HG02759 (cell line): ENCODE measurements around the gene LCE5A.
"Not testable (repeated sequence)": the region's sequence is repeated elsewhere in the genome, so short reads cannot be mapped to it uniquely, and the experiment has no call there.

Source experiments
- ATAC-seq: cut with Tn5 transposase; IDR thresholded peaks from one replicate; pipeline ENCODE4 v1.9.1; 2021; ENCODE audit warnings: mild to moderate bottlenecking, moderate library complexity; ENCODE audit not compliant: unreplicated experiment

LCE5A gene

DNA sequence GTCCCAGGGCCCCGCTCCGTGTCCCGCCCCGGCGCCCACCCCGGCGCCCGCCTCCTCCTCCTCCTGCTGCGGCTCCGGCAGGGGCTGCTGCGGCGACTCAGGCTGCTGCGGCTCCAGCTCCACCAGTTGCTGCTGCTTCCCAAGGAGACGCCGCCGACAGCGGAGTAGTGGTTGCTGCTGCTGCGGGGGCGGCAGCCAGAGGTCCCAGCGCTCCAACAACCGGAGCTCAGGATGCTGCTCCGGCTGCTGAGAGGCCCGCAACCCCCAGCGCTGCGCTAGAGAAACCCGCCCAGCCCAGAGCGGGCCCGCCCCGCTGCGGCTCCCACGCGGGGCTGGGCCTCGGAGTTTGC lies 4.8 kb downstream of the LCE5A start:
- no peak for ATAC-seq

DNA sequence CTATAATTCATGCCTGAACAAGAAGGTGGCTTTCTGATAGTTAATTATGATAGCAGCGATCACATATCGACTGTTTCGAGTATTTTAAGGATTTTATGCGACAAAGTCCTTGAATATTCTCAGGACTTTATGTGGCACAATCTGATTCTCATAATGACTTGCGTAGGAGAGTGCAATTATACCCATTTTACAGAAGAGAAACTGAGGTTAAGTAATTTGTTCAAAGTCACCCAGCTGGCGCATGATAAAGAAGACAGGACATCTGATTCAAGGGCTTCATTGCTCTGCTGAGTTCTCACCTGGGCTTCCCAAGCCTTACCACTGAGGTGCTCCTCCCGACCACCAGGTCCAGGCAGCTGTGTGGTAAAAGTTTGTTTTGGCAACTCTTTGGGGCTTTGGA lies 5.5 kb downstream of the LCE5A start:
- no peak for ATAC-seq

DNA sequence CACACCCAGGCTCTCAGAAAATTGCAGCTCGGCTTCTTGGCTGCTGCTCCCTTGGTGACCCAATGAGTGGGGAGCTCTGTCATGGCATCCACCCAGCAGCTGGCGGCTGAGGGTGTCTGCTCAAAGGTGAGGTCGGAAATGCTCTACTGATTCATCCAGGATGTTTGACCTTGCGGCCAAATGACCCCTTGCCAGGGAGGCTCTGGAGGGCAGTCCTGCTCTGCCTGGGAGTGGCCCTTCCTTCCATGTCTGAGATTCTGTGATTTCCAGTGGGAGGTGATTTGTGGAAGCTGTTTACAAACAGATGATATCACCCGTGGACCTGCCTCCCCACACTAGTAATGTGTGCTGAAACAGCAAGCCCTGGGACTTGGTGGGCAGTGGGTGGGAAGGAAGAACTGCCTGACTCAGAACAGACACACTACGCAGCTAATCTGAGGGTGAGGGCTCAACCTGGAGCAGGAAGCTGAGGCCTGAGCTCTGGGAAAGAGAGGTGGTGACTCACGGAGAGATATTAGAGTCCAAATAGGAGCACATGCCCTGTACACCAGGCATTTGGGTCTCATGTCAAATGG lies 6.7 kb downstream of the LCE5A start:
- no peak for ATAC-seq

DNA sequence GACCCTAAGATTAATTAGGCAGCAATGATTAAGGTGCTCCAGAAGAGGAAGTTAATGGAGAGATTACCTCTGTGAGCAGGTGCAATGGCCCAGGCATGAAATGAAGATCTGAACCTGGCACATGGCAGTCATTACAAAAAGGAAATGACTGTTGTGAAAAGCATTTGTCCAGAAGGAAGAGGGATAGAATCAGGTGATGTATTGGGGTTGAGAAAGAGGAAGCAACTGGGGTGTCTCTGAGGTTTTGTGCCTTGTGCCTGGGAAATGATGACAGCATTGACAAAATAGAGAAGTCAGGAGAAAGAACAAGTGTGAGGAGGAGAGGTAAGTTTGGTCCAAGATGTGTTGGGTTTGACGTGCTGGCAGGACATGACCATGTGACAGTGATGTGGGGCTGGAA lies 9.2 kb downstream of the LCE5A start:
- no peak for ATAC-seq

DNA sequence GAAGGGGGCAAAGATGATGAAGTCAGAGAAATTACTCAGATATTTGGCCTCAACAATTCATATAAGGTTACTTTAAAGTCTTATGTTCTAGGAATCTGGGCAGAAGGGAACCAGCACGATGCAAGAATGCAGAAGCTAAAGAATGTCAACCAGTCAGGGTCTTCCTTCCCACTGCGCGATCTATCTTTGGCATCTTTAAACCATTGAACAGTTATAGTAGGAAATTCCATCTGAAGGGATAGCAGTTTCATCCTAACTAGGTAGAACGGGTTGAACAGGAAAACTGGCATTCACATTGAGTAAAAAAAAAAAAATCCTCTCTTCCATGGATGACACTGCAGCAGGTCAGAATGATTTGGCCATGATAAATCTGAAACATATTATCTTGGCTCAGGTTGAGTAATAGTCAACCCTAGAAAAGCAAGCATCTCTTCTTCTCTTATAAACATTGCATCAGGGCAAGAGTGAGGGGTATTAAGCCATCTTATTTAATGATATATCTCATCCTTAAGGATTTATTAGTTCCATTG lies 10.0 kb downstream of the LCE5A start:
- ATAC-seq = no peak

DNA sequence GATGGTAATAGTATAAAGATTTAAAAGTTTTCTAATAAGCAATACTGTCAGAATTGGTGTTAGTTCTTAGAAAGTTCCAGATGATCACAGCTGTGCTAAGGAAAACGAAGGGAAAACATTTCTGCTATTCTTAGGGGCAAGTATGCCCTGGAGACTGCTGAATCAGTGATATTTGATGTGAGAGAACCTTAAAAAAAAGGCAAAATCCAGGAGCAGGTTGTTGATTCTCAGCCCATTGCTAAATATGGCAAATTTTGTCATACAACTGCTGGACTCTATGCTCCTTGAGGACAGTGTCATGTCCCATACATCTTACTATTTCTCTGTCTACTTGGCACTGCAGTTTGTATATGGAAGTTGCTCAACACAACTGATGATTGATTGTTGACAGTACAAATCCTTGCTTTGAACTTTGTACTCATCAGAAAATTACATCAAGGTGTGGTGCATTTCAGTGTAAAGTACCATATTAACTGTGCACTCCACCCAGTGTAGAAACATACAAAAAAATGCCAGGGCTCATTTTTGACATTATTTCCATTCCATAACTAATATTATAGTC lies 14.6 kb downstream of the LCE5A start:
- no peak for ATAC-seq

DNA sequence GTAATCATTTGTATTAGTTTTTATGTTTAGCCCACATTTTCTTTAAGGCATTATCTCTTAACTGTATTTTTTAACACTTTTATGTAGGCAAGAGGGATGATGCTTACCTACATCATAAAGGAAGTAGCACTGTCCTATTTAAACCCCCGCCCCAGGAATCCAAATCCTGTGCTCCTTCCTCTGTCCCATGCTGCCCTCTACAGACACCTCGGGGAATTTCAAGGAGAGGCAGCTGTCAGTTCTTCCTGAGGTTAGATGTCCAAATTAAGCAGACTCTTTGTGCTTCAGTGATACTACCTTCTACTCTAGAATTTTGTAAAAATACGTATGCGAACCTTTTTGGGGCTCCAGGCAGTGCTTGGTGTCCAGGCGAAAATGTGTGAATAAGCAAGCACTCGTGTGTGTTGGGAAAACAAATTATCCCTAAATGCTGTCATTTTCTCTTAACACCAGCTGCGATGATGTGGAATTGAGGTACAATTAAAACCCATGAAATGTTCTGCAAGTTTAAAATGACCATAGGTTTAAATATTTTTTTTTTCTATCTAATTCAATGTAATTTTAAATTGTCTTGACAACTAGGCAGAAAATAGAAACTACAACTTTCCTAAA lies 22.8 kb downstream of the LCE5A start:
- no peak for ATAC-seq

DNA sequence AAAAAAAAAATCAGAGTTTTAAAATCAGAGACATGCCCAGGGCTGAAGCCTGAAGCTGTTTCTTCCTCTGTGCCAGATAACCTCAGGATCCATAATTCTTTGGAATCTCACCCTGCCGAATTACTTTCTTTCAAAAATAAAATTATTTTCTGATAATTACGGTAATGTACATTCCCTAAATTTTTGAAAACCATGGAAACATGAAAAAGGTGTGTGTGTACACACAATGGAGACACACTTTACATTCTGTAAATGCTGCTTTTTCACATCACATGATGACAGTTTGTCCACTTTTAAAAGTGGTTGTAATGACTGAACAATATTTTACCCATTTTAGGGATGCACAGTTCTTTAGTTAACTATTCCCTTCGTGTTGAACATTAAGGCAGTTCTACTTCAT lies 25.2 kb downstream of the LCE5A start:
- ATAC-seq = no peak

DNA sequence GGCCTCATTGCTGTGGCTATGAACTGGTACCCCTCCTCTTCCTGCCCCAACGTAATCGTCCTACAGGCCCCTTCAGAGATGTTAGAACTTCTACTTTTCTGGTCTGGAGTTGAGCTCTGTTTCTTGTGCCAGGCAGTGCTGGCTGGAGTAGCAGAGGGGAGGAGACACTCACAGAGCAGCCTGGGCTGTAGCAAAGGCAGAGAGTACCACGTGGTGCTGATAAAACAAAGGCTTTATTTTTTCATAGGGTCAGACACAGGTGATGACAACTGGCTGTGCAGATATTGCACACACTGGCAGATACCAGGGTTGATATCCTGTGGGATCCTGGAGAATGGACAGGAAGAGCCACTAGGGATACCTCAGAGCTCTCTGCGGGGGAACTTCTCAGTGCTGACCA lies 26.9 kb downstream of the LCE5A start:
- no peak for ATAC-seq

DNA sequence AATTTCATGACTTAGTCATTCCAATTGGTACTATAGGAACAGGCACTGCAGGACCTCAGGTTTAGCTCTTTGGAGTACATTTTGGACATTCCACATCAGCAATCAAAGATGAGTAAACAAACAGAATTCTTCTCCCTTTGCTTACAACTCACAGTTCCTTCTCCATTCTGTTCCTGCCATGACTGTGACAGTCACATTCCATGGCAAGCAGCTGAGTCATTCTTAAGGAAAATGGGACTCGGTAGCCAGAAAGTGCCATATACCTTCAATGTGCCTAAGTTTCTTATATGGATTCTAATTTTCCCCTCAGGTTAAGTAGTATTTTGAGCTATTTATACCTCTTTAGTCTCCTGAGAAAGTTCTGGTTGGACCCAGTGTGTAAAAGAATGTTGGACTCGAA lies 29.3 kb downstream of the LCE5A start:
- ATAC-seq = no peak

DNA sequence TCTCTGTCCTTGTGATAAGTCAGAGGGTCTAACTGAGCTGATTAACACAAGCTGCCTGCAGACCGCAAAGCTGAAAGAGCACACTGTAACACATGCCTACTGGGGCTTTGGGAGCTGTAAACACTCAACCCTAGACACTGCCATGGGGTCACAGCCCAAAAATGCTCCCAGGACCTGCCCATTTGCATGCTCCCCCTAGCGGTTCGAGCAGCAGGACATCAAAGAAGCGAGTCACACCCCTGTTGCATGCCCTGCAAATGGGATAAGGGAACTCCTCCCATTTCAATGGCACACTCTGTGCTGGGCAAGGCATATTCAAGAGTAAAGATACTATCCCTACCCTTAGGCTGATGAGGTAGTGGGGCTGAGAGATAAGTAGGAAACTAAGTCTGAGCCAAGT lies 33.2 kb downstream of the LCE5A start:
- no peak for ATAC-seq

DNA sequence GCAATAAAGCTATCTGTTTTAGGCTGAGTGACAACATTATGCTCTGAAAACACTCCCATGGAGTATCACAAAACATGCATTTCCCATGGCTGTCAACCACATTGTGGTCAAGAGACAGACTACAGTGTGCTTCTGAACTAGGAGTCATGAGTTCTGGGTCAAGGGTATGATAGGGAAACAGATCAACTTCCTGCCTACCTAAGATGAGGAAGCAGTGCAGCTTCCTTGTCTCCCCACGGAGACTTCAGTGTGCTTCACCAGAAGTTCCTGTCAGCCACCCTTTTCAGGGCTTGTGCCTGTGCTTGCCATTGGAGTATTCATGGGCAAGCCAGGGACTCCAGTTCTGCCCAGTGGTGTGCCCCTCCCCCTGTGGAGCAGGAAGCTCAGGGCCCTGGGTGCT lies 36.1 kb downstream of the LCE5A start:
- no peak for ATAC-seq

DNA sequence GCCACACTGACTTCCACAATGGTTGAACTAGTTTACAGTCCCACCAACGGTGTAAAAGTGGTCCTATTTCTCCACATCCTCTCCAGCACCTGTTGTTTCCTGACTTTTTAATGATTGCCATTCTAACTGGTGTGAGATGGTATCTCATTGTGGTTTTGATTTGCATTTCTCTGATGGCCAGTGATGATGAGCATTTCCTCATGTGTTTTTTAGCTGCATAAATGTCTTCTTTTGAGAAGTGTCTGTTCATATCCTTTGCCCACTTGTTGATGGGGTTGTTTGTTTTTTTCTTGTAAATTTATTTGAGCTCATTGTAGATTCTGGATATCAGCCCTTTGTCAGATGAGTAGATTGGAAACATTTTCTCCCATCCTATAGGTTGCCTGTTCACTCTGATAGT lies 37.8 kb downstream of the LCE5A start:
- ATAC-seq = not testable (repeated sequence)
